ENCODE data around the gene FKBP8. TPM values are rescaled to one million over a fixed set of nuclear protein-coding genes. Genes with fewer than 3 reads are reported as not detected.

The FKBP8 gene
- total RNA-seq, 1 experiment from 2014 or later = 184 TPM

GRCh38 chr19:18507021-18507726 lies 36.2 kb downstream of the FKBP8 start:
- no peak for TF ChIP-seq CTCF (IDR thresholded peaks at IDR 0.05; ENCODE audit: insufficient read depth in 1 of 2, low read depth in 1 of 2, low read length in 1 of 2, severe bottlenecking in 1 of 2, unreplicated experiment in 1 of 2)
- H3K4me3 Mint-ChIP-seq (ENCODE audit: unreplicated experiment) = peak overlapping the region; percentile 49

GRCh38 chr19:18506101-18506930 lies 37.1 kb downstream of the FKBP8 start:
- H3K27me3 Mint-ChIP-seq (ENCODE audit: insufficient read depth, unreplicated experiment) = no peaks in the 10 kb centered on the region
- peaks cover 33% of the 10 kb centered on the region for H3K4me1 Mint-ChIP-seq (ENCODE audit: low read depth, unreplicated experiment)
- ChIA-PET POLR2A (no interaction called here), CTCF (interaction anchor here (2.1 to 2.4 kb wide), 2 partner anchors 15 to 18 kb away, joined by 9 to 11 read pairs; partner anchors contain the start of gene ELL)
- Histone ChIP-seq H3K36me3 (ENCODE audit: control insufficient read depth, insufficient read depth, low read length) (no peaks in the 10 kb centered on the region), H3K4me1 (peaks cover 43% of the 10 kb centered on the region), H3K27me3 (replicated peaks; ENCODE audit: control insufficient read depth, insufficient read depth, low read length) (no peaks in the 10 kb centered on the region), H3K9me3 (no peaks in the 10 kb centered on the region), H3K4me3 (ENCODE audit: low read depth, low read length) (no peak overlapping the region)
- no peaks in the 10 kb centered on the region for H3K9me3 Mint-ChIP-seq (ENCODE audit: unreplicated experiment)
- BruUV-seq (replicated peaks) = no TSS peak
- no peak for DNase-seq
- TF ChIP-seq CTCF (IDR thresholded peaks at IDR 0.05; ENCODE audit: insufficient read depth in 1 of 2, low read depth in 1 of 2, low read length in 1 of 2, severe bottlenecking in 1 of 2, unreplicated experiment in 1 of 2) = no peak
- intact Hi-C loops (cut with micrococcal nuclease; ENCODE audit: unreplicated experiment) = no loop called here
- H3K36me3 Mint-ChIP-seq (ENCODE audit: insufficient read depth, unreplicated experiment) = peaks cover 6% of the 10 kb centered on the region
- H3K4me3 Mint-ChIP-seq (ENCODE audit: unreplicated experiment) = no peak overlapping the region
- peak overlapping the region; percentile 76 for H3K27ac Mint-ChIP-seq (ENCODE audit: unreplicated experiment)

More at GRCh38 chr19:18507021-18507726, 36.2 kb downstream of the FKBP8 start:
- peaks cover 43% of the 10 kb centered on the region for H3K4me1 ChIP-seq
- Mint-ChIP-seq H3K9me3 (ENCODE audit: unreplicated experiment) (no peaks in the 10 kb centered on the region), H3K4me1 (ENCODE audit: low read depth, unreplicated experiment) (peaks cover 33% of the 10 kb centered on the region), H3K27me3 (ENCODE audit: insufficient read depth, unreplicated experiment) (no peaks in the 10 kb centered on the region), H3K27ac (ENCODE audit: unreplicated experiment) (peak overlapping the region; percentile 76), H3K36me3 (ENCODE audit: insufficient read depth, unreplicated experiment) (peaks cover 4% of the 10 kb centered on the region)
- no peaks in the 10 kb centered on the region for H3K36me3 ChIP-seq (ENCODE audit: control insufficient read depth, insufficient read depth, low read length)
- no peaks in the 10 kb centered on the region for H3K9me3 ChIP-seq
- intact Hi-C loops (cut with micrococcal nuclease; ENCODE audit: unreplicated experiment) = no loop called here
- POLR2A ChIA-PET = interaction anchor here (0.9 kb wide), 1 partner anchor 10 kb away, joined by 3 read pairs; no protein-coding TSS in a partner anchor
- no peaks in the 10 kb centered on the region for H3K27me3 ChIP-seq (replicated peaks; ENCODE audit: control insufficient read depth, insufficient read depth, low read length)
- DNase-seq = no peak
- H3K4me3 ChIP-seq (ENCODE audit: low read depth, low read length) = no peak overlapping the region
- CTCF ChIA-PET = interaction anchor here (2.1 to 2.4 kb wide), 2 partner anchors 14 to 18 kb away, joined by 9 to 11 read pairs; partner anchors contain the start of gene ELL
- BruUV-seq (replicated peaks) = no TSS peak

GRCh38 chr19:18504886-18505610 lies 38.3 kb downstream of the FKBP8 start:
- H3K27me3 Mint-ChIP-seq (ENCODE audit: insufficient read depth, unreplicated experiment) = no peaks in the 10 kb centered on the region
- peaks cover 6% of the 10 kb centered on the region for H3K36me3 Mint-ChIP-seq (ENCODE audit: insufficient read depth, unreplicated experiment)
- peak overlapping the region; percentile 5 for H3K4me3 Mint-ChIP-seq (ENCODE audit: unreplicated experiment)
- H3K36me3 ChIP-seq (ENCODE audit: control insufficient read depth, insufficient read depth, low read length) = no peaks in the 10 kb centered on the region
- H3K27ac Mint-ChIP-seq (ENCODE audit: unreplicated experiment) = peak overlapping the region; percentile 21
- no peak for DNase-seq
- no TSS peak for BruUV-seq (replicated peaks)
- H3K4me1 Mint-ChIP-seq (ENCODE audit: low read depth, unreplicated experiment) = peaks cover 33% of the 10 kb centered on the region
- ChIA-PET POLR2A (interaction anchor here (0.6 to 0.9 kb wide), 2 partner anchors 17 to 1178 kb away, joined by 3 read pairs; partner anchors contain the start of gene ELL), CTCF (interaction anchor here (1.0 kb wide), 2 partner anchors 16 kb away, joined by 3 to 5 read pairs; partner anchors contain the start of gene ELL)
- no peaks in the 10 kb centered on the region for H3K27me3 ChIP-seq (replicated peaks; ENCODE audit: control insufficient read depth, insufficient read depth, low read length)
- no peaks in the 10 kb centered on the region for H3K9me3 ChIP-seq
- H3K4me1 ChIP-seq = peaks cover 43% of the 10 kb centered on the region
- no peak for TF ChIP-seq CTCF (IDR thresholded peaks at IDR 0.05; ENCODE audit: insufficient read depth in 1 of 2, low read depth in 1 of 2, low read length in 1 of 2, severe bottlenecking in 1 of 2, unreplicated experiment in 1 of 2)
- H3K4me3 ChIP-seq (ENCODE audit: low read depth, low read length) = no peak overlapping the region
- intact Hi-C loops (cut with micrococcal nuclease; ENCODE audit: unreplicated experiment) = loop anchor here (1.0 kb wide), 1 partner anchor 15 kb away; no protein-coding TSS in a partner anchor
- no peaks in the 10 kb centered on the region for H3K9me3 Mint-ChIP-seq (ENCODE audit: unreplicated experiment)
